HL-60/S4 treated with phorbol 12-myristate 13-acetate at 8.2 ng/mL for 4 days and 3 days (cell line): ENCODE measurements around the gene ACTG2.

ENCODE experiments used
- in situ Hi-C: fragments of 300-500 bp; cut with MboI; formaldehyde crosslinking; loops from 2 replicates; pipeline ENCODE4 v1.15.0; 2022; ENCODE audit warnings: low sequenced_read_pairs

ACTG2 gene

DNA sequence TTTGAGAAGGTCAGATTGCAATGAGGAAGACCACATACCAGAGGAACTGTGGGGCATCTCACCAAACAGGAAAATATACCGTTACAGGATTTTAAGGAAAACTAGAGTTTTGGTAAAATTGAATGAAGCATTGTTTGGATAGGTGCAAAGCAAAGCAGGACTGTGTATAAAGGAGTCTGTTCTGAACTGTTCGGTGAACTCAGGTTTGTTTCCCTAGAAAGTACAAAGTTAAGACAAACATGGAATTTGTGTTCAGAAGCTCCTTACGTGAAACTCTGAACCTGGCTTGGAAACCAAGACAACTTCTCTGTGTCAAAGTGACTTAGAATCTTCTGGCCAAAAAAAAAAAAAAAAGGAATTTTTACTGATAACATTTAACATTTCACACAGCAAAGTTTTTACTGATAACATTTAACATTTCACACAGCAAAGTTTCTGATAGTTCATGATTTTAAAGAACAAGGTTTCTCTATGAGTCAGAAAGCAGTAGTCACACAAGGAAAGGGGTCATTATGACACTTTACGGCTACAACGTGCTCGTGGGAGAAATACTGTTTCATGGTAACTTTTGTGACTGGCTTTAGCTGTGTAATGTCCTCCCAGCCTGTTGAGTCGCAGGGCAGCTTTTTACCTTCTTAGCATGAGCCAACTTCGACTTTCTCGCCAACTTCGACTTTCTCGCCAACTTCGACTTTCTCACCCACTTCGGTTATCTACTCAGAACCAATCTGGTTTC, 70.7 kb downstream of the ACTG2 start:
- in situ Hi-C loops = no loop called here

DNA sequence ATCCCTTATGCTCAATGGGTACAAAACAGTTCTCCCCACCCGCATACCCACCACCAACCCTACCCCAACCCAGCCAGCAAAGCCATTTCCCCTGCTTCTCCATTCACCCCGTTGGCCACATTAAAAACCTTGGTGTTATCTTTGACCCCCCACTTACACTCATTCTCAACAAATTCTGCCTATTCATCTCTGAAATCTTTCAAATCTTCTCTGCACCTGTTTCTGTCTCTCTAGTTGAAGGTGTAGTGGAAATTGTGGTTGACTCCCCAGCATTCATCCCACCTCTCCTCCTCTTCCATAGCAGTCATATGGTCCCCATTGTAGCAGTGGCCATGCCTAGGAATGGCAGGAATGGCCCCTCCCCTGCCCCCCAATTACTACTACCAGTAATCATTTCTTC, 71.4 kb downstream of the ACTG2 start:
- in situ Hi-C loops = no loop called here

DNA sequence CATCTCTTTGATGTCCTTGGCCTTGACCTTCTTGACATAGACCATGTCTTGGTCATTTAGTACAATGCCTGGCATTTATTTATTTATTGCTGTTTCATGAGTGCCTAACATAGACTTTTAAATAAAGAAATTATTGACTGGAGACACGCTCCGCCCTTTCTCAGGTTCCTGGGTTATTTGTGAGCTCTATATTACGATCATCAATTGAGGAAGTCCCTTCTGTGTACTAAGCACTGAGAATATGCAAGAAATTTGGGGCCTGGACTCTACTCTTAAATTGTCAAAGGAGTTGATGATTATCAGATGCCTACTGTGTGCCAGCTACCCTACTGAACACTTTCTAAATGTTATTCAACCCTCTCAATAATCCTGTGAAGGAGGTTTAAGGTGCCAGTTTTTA, 72.2 kb downstream of the ACTG2 start:
- in situ Hi-C loops = no loop called here

DNA sequence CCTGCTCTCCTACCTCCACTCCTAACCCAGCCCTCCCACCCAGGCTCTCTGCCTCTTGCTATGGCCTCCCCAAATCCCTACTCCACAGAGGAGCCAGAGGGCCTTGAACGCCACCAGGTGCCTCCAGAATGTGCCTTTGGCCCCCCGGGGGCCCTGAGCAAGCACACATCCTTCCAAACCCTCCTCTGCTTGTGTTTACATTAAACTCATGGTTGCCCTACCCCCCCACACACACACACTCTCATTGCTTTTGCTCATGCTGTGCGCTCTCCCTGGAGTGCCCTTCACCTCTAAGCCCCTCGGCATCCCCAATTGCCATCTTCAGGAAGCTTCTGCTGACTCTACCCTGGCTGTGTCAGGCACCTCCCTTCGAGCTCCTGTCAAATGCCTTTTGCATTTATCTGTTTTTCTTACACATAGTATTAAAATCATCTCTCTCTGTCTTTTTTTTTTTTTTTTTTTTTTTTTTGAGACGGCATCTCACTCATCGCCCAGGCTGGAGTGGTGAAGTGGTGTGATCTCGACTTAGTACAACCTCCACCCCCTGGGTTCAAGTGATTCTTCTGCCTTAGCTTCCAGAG, 75.6 kb downstream of the ACTG2 start:
- in situ Hi-C loops = no loop called here

DNA sequence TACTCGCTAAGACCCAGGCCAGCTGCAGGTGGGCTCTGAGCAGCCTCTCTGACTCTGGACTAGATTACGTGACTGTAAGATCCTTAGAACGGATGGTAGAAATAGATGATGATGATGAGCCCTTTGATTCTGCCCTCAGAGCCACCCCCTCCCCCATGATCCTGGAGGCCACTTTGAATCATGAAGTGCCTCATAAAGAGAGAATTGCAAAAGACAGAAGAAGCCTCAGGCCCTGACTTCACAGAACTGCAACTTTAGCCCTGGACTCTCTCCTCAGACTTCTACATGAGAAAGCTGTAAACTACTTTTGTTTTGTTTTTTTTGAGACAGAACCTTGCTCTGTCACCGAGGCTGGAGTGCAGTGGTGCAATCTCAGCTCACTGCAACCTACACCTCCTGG, 76.5 kb downstream of the ACTG2 start:
- in situ Hi-C loops = no loop called here
